IMR-90 (cell line): ENCODE data around the gene CCT3. TPM values are rescaled to one million over a fixed set of nuclear protein-coding genes. Genes with fewer than 3 reads are reported as not detected.

Source experiments
- ATAC-seq: fragments of 200-7000 bp; cut with Tn5 transposase; 2 replicates; pipeline ENCODE4 v1.9.1; 2020; ENCODE audit warnings: low read depth, mild to moderate bottlenecking, moderate library complexity
- BruUV-seq: library from RNA; stranded (reverse); fragments of 400-500 nt; replicated peaks from 2 replicates; lab custom pipeline; 2021; lab: Mats Ljungman, UMichigan
- CTCF ChIA-PET: fragments of 300-600 bp; formaldehyde crosslinking; extraction: SDS; loops from one replicate; lab custom pipeline; 2021; ENCODE audit warnings: antibody characterized with exemption; lab: Yijun Ruan, JAX
- POLR2A ChIA-PET: fragments of 300-600 bp; sonication (Branson Sonifier 250); formaldehyde crosslinking; loops from one replicate; lab custom pipeline; 2022; ENCODE audit warnings: antibody characterized with exemption; ENCODE audit not compliant: unreplicated experiment; lab: Charles Lee
- DNase-seq: peaks from one replicate; pipeline ENCODE4 v3.0.0; 2013
- H2AFZ ChIP-seq: replicated peaks from 2 replicates; pipeline ENCODE3; 2013; ENCODE audit warnings: low read length, mild to moderate bottlenecking; ENCODE audit not compliant: poor library complexity
- H2AK5ac ChIP-seq: 2 replicates; pipeline ENCODE4 v1.6.1; 2013; ENCODE audit warnings: low read depth, low read length, inconsistent platforms
- H2AK9ac ChIP-seq: replicated peaks from 2 replicates; pipeline ENCODE3; 2013; ENCODE audit warnings: mild to moderate bottlenecking, low read depth, low read length, moderate library complexity; ENCODE audit not compliant: poor library complexity
- H2BK120ac ChIP-seq: 2 replicates; pipeline ENCODE4 v1.6.1; 2013; ENCODE audit warnings: low read depth, low read length, inconsistent platforms
- H2BK15ac ChIP-seq: 3 replicates; pipeline ENCODE4 v1.6.1; 2013; ENCODE audit warnings: low read depth, low read length, inconsistent platforms
- H2BK20ac ChIP-seq: 2 replicates; pipeline ENCODE4 v1.6.1; 2013; ENCODE audit warnings: low read depth, mild to moderate bottlenecking, inconsistent platforms, low read length, moderate library complexity
- H2BK5ac ChIP-seq: 2 replicates; pipeline ENCODE4 v1.6.1; 2013; ENCODE audit warnings: mild to moderate bottlenecking, low read depth, low read length, inconsistent platforms; ENCODE audit not compliant: poor library complexity, severe bottlenecking
- H3K14ac ChIP-seq: replicated peaks from 2 replicates; pipeline ENCODE4 v1.6.1; 2013; ENCODE audit warnings: low read depth, low read length, inconsistent platforms
- H3K18ac ChIP-seq: 2 replicates; pipeline ENCODE4 v1.6.1; 2013; ENCODE audit warnings: low read depth, low read length, control low read depth
- H3K23ac ChIP-seq: 2 replicates; pipeline ENCODE4 v1.6.1; 2013; ENCODE audit warnings: low read depth, low read length, inconsistent platforms
- H3K27ac ChIP-seq: 2 replicates; pipeline ENCODE4 v1.5.1; 2013; ENCODE audit warnings: mild to moderate bottlenecking, control low read depth, low read length; ENCODE audit not compliant: insufficient read depth
- H3K27me3 ChIP-seq: 2 replicates; pipeline ENCODE4 v1.6.1; 2013; ENCODE audit warnings: low read length; ENCODE audit not compliant: control insufficient read depth, insufficient read depth
- H3K36me3 ChIP-seq: 2 replicates; pipeline ENCODE4 v1.6.1; 2013; ENCODE audit warnings: low read length, mixed read lengths; ENCODE audit not compliant: control insufficient read depth, insufficient read depth
- H3K4ac ChIP-seq: 2 replicates; pipeline ENCODE4 v1.6.1; 2013; ENCODE audit warnings: low read depth, low read length, inconsistent platforms
- H3K4me1 ChIP-seq: 2 replicates; pipeline ENCODE4 v1.6.1; 2013; ENCODE audit warnings: low read length, mixed read lengths; ENCODE audit not compliant: control insufficient read depth, insufficient read depth
- H3K4me2 ChIP-seq: 2 replicates; pipeline ENCODE4 v1.6.1; 2013; ENCODE audit warnings: low read depth, mild to moderate bottlenecking, control low read depth, low read length, moderate library complexity
- H3K4me3 ChIP-seq: 2 replicates; pipeline ENCODE4 v1.5.1; 2013; ENCODE audit warnings: low read depth, mild to moderate bottlenecking, control low read depth, low read length, moderate library complexity; ENCODE audit not compliant: insufficient read depth
- H3K56ac ChIP-seq: 2 replicates; pipeline ENCODE4 v1.6.1; 2013; ENCODE audit warnings: low read length, inconsistent platforms; ENCODE audit not compliant: insufficient read depth; ENCODE audit errors: extremely low read depth
- H3K79me1 ChIP-seq, 2 experiments: 2 replicates each; pipeline ENCODE4 v1.6.1; 2013; ENCODE audit warnings: low read length in 2 of 2, inconsistent platforms in 1 of 2, low read depth in 1 of 2
- H3K9ac ChIP-seq: 2 replicates; pipeline ENCODE4 v1.6.1; 2013; ENCODE audit warnings: low read depth, low read length, control low read depth
- H3K9me1 ChIP-seq: 2 replicates; pipeline ENCODE4 v1.6.1; 2013; ENCODE audit warnings: low read length, inconsistent platforms; ENCODE audit not compliant: insufficient read depth
- H3K9me3 ChIP-seq: 2 replicates; pipeline ENCODE4 v1.6.1; 2013; ENCODE audit warnings: low read length; ENCODE audit not compliant: control insufficient read depth, insufficient read depth
- H4K20me1 ChIP-seq: 2 replicates; pipeline ENCODE4 v1.6.1; 2013; ENCODE audit warnings: low read length, inconsistent platforms; ENCODE audit not compliant: insufficient read depth
- H4K5ac ChIP-seq: 2 replicates; pipeline ENCODE4 v1.6.1; 2013; ENCODE audit warnings: mild to moderate bottlenecking, low read depth, low read length, control low read depth
- H4K8ac ChIP-seq, 2 experiments: 2 replicates each; pipeline ENCODE4 v1.6.1; 2013; ENCODE audit warnings: low read depth in 2 of 2, low read length in 2 of 2, control low read depth in 1 of 2, inconsistent platforms in 1 of 2
- H4K91ac ChIP-seq: 2 replicates; pipeline ENCODE4 v1.6.1; 2013; ENCODE audit warnings: low read depth, low read length, inconsistent platforms; ENCODE audit not compliant: insufficient read depth
- BHLHE40 ChIP-seq: fragments of 150-350 bp; IDR thresholded peaks from 2 replicates; pipeline ENCODE4 v1.6.1; 2016; ENCODE audit warnings: mild to moderate bottlenecking, low read depth, low read length
- MXI1 ChIP-seq: IDR thresholded peaks from 2 replicates; pipeline ENCODE4 v1.6.1; 2012; ENCODE audit warnings: low read depth, mild to moderate bottlenecking, low read length, moderate library complexity, borderline replicate concordance
- RFX5 ChIP-seq: IDR thresholded peaks from 2 replicates; pipeline ENCODE4 v1.8.0; 2012; ENCODE audit warnings: low read depth, mild to moderate bottlenecking, low read length, moderate library complexity
- WGBS, 2 experiments: methylation state at CpG; one replicate each; pipeline versions ENCODE4 v1.1.5 to v1.1.7; 2013; ENCODE audit warnings: missing lambda C conversion rate in 2 of 2; ENCODE audit not compliant: insufficient read length in 1 of 2; ENCODE audit errors: extremely low coverage in 2 of 2; 5-methylcytosine and 5-hydroxymethylcytosine counted together
- dilution Hi-C: fragments of 300-500 bp; cut with HindIII; formaldehyde crosslinking; loops from one replicate; pipeline ENCODE4 v1.14.3; 2018; ENCODE audit warnings: low sequenced_read_pairs; ENCODE audit not compliant: unreplicated experiment
- in situ Hi-C: fragments of 300-500 bp; cut with MboI; formaldehyde crosslinking; loops from 3 replicates; pipeline ENCODE4 v1.14.3; 2019; ENCODE audit warnings: low sequenced_read_pairs, inconsistent platforms, mixed read lengths
- intact Hi-C: fragments of 100-400 bp; cut with micrococcal nuclease; formaldehyde crosslinking; loops from 2 replicates; pipeline ENCODE4 v1.10.0; 2022
- polyA plus RNA-seq, 3 experiments: library from polyadenylated mRNA; depleted of rRNA; stranded (reverse); fragments of >200 nt; gene quantifications; 2 replicates each; pipeline ENCODE4 v1.2.3, GENCODE V29; 2012; ENCODE audit warnings: low replicate concordance in 1 of 3
- total RNA-seq: library from RNA; depleted of rRNA; stranded (reverse); fragments of >200 nt; gene quantifications from 2 replicates; pipeline ENCODE4 v1.2.3, GENCODE V29; 2012
- TF ChIP-seq, protein P1 (sequence below): fragments of 150-350 bp; IDR thresholded peaks from 2 replicates; pipeline ENCODE4 v1.6.1; 2017; ENCODE audit warnings: mild to moderate bottlenecking, antibody characterized with exemption, low read length, low read depth

CCT3 gene
- total and polyA plus RNA-seq, 2 of the 4 experiments (the other 2 are of a cell fraction): 313 to 595 TPM

DNA sequence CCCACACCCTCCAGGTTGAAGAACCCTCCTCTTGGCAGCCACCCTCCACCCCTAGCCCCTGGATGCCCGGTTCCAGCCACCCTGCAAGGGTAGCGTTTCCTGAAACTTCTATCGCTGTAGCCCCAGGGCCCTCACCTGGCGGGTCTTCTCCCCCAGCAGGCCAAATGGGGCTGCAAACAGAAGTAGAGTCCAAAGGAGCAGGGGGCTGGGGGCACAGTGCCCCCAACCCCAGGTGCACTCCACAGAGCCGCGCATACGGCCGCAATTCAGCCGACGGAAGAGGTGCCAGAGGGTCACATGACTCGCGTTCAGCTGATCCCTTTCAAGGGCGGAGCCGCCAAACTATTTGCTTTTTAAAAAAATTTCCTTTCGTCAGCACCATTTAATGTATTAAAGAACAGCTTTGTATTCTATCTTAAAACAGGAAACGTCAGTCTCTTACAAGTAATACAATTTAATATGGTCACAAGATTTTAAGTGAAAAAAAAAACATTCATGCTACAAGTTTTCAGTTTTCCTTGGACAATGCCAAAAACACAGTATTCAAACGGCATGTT is 42.6 kb downstream of the CCT3 start, which contains the start of gene GLMP:
Gene GLMP, minus strand, starts transcription at position 289 of the 557 bp plus-strand sequence. Its CDS starts 34 bp downstream, at position 255.
- peak within 1 kb of the TSS; percentile 59 for H3K9ac ChIP-seq
- H2BK120ac ChIP-seq: 0 out of 2 replicates have a peak within 1 kb of the TSS, but pooled peaks have one; percentile 33
- H4K20me1 ChIP-seq: no peaks in the 10 kb centered on the region
- H4K91ac ChIP-seq: peak within 1 kb of the TSS; percentile 83
- no peak for TF ChIP-seq MXI1
- TF ChIP-seq BHLHE40: peak; percentile 47; the same call in 1 of the 2 replicates
- TF ChIP-seq, protein P1, sequence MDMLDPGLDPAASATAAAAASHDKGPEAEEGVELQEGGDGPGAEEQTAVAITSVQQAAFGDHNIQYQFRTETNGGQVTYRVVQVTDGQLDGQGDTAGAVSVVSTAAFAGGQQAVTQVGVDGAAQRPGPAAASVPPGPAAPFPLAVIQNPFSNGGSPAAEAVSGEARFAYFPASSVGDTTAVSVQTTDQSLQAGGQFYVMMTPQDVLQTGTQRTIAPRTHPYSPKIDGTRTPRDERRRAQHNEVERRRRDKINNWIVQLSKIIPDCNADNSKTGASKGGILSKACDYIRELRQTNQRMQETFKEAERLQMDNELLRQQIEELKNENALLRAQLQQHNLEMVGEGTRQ: peak; percentile 98
- no peak for TF ChIP-seq RFX5
- peaks cover 6% of the 10 kb centered on the region; the same call in 1 of the 2 replicates for H3K9me1 ChIP-seq
- H3K56ac ChIP-seq: peak within 1 kb of the TSS; percentile 74; the same call in 1 of the 2 replicates
- peak within 1 kb of the TSS; percentile 93 for H2BK15ac ChIP-seq
- no peak within 1 kb of the TSS; the same call in 1 of the 2 replicates for H3K18ac ChIP-seq
- H3K23ac ChIP-seq: peak within 1 kb of the TSS; percentile 54
- peak within 1 kb of the TSS; percentile 79; the same call in 1 of the 2 replicates for H2AK5ac ChIP-seq
- peaks cover 9% of the 10 kb centered on the region; the same call in 1 of the 2 replicates for H3K36me3 ChIP-seq
- H3K9me3 ChIP-seq: no peaks in the 10 kb centered on the region
- WGBS, 2 experiments: no CpG with 5 or more reads among the region's 17 CpGs
- peak within 1 kb of the TSS; percentile 74 for H3K4me2 ChIP-seq
- ChIA-PET POLR2A (interaction anchor here (1.1 kb wide), 1 partner anchor 13 kb away, joined by 4 read pairs; the partner anchor contains the start of gene SMG5), CTCF (no interaction called here)
- intact Hi-C loops (no loop called here), in situ Hi-C loops (no loop called here), dilution Hi-C loops (no loop called here)
- DNase-seq (peak; percentile 64), ATAC-seq (peak; percentile 33; the same call in 1 of the 2 replicates)
- peak within 1 kb of the TSS; percentile 93 for H2AFZ ChIP-seq
- peak within 1 kb of the TSS; percentile 86 for H3K4ac ChIP-seq
- peaks cover 2% of the 10 kb centered on the region; the same call in 1 of the 2 replicates for H3K4me1 ChIP-seq
- H4K5ac ChIP-seq: peak within 1 kb of the TSS; percentile 84
- H2BK20ac ChIP-seq: peak within 1 kb of the TSS; percentile 27; the same call in 1 of the 2 replicates
- peak within 1 kb of the TSS; percentile 53 for H3K4me3 ChIP-seq
- H2BK5ac ChIP-seq: peak within 1 kb of the TSS; percentile 3
- H3K79me1 ChIP-seq: peaks cover 3 to 26% of the 10 kb centered on the region in 2 experiments
- peak within 1 kb of the TSS; percentile 95 for H3K14ac ChIP-seq
- peak within 1 kb of the TSS; percentile 80 for H2AK9ac ChIP-seq
- H3K27ac ChIP-seq: peak within 1 kb of the TSS; percentile 1
- peak within 1 kb of the TSS; percentile 95 to 96 for H4K8ac ChIP-seq
- H3K27me3 ChIP-seq: no peaks in the 10 kb centered on the region
- BruUV-seq: no TSS peak
